ENCODE results near the gene C20orf144.

Gene C20orf144

DNA sequence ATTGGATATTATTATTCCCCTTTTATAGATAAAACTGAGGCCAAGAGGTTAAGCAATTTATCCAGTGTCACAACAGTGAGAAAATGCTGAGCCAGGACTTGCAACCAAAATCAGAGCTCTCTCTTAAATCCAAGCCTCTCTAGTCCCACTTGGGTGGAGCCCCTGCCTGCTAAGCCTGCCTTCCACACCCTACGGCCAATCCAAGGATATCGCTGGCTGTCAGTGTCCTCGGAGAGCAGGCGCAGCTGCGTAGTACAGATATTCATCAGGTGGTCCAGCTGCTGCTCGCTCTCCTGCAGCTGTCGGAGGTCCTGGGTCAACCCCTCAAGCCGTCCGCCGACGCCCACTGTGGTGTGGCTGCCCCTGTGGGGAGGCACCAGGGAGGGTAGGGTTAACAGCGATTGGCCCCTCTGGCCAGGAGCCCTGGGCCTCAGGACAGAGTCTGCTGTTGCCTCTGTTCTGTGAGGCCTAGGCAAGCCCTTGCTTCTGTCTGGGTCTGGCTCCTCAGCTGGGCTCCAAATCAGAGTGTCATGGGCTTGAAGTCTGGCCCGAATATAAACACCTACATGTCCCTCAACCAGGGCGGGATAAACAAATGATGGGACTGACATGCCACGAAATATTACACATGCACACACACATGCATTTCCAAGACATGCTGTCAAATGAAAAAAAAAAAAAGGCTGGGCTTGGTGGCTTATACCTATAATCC, 16.0 kb downstream of the C20orf144 start:
- no peak for DNase-seq (ENCODE audit: low spot score)

DNA sequence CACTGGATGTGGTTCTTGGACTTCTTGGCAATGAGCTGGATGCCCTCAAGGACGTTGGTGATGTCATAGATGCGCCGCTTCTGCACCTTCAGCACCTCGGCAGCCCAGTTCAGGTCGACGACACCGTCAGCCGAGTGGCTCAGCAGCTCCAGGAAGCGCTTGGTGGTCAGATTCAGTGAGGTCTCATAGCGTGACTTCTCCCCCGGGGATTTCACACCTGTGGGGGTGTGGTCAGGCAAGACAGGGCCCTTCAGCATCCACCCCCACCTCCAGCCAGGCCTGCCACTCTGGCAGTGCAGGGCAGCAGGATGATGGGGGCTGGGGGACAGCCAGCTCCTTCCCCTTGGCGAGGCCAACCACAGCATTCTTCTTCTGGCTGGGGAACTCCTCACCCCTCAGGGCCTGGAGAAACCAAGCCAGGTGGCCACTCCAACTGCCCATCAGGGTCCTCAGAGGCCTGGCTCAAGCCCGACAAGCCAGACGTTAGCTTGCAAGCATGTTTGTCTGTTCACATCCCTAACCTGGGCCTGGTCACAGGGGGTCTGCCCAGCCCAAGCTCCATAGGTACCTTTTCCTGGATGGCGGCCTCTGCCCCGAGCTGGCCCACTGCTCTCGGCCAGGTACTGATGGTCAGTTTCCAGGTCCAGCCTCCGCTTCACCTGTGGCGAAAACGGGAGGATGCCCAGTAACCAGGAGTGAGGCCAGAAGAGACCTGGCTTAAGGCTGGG, 17.8 kb downstream of the C20orf144 start:
- no peak for DNase-seq (ENCODE audit: low spot score)

DNA sequence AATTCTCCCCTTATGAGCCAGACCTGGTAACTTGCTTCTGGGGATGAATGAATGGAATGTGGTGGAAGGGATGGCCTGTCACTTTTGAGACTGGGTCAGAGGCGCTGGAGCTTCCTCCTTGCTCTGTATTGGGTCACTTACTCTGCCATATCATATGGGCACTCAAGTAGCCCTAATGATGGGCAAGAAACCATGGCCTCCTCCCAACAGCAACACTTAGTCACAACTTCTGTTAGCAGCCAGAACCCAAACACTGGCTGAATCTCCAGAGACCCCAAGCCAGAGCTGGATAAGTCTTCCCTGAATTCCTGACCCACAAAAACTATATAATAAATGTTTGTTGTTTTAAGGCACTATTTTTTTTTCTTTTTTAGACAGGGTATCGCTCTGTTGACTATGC, 18.6 kb downstream of the C20orf144 start:
- no peak for DNase-seq (ENCODE audit: low spot score)

DNA sequence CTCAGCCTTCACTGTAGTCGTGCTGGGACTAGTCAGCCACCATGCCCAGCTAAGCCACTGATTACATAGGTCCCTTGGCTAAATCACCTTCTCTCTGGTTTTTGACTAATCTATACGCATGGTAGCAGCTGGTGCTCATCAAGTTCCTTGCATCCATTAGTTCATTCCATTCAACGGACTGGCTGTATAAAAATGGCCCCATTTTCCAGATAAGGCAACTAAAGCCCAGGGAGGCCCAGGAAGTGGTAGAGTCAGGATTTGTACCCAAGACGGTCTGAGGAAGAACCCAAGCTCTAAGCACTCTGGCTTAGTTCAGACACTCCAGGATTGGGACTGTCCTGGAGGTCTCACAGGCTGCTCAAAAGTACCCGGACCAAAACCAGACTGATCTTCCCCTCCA, 19.2 kb downstream of the C20orf144 start:
- DNase-seq (ENCODE audit: low spot score): no peak

DNA sequence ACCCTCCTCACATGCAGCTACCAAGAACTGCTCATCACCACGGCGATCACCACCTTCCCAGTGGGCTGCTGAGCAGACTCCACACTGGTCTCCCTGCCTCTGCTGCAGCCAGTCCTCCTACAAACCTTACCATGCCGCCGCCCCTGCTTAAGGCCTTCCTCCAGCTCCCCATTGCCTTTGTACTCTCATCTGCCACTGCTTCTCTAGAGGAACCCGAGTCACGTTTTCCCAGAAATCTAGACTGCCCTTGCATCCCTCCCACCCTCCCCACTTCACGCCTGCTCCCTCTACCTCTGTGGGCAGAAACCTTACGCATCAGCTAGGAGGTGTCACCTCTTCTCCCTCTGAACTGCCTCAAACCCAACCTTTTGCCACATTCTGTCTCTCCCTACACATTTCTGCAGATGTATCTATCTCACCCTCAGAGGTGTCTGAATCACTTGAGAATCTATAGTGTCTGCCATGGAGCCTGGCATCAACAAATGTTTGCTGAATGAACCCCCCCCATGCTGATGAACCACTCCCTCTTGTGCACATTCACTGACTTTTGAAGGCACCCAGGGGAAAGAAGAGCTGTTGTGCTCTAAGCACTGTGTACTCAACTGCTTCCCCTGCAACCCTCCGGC, 19.7 kb downstream of the C20orf144 start:
- DNase-seq (ENCODE audit: low spot score): no peak

DNA sequence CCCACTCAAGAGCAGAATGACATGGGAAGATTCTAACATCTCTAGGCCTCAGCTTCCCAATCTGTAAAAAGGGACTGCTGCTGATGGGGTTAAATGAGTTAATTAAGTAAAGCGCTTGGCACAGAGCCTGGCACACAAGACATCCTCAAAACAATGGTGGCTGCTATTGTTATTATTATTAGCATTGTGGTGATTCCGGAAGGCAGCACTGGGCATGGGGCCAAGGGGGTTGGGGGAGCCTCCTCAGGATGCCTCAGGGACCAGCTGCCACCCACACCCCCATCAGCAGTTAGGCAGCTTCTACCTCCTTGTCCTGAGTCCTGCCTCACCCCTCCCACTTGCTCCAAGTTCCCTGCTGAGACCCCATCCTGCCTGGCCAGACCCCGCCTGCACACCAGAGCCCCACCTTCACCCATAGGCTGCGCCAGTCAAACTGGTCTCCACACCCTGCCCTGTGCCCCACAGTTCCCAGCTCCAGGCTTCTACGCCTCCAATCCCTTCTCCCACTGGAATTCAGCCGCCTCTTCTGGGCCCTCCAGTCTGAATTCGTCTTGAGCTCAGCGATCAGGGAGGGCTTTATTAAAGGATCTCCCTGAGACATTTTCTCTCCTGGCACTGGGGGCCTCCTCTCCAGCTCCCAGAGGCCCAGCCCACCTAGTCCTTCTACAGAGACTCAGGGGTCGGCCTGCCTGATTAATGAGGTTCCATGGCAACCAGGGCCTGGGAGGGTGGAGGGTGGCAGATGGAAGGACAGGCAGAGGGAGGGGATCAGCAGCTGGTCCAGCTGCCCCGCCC, 22.6 kb downstream of the C20orf144 start:
- peak; percentile 55 for DNase-seq (ENCODE audit: low spot score)

DNA sequence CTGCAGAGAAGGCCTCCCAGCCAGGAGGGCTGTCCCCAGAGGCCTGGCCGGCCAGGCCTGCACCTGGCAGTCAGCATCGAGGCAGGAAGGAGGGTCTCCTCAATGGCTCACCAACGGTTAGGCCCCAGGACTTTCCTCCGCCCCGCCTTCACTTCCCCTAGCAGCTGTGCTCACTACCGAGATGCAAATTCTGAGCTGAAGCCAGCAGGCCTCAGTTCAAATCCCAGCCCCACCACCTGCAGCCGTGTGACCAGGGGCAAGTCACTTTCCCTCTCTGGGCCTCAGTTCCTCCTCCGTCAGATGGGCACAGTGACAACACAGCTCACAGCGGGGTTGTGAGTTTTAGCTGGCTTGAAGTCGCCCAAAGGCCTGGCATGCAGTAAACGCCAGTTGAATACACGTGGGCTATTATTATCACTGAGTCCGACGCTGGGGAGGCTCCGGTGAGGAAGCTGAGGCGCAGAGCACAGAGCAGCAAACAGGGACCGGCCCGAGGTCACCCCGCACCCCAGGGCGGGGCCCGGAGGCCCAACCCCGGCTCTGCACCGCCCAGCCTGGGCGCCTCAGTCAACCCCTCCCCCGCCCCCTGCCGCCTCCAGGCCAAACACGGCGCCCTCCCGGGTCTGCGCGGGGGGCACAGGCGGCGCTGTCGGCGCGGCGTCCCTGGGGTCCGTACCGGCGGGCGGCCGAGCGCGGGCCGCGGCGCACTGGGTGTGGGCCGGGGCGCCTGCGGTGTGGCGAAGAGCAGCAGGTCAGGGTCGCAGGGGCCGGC, 23.4 kb downstream of the C20orf144 start:
- DNase-seq (ENCODE audit: low spot score): peak; percentile 67

DNA sequence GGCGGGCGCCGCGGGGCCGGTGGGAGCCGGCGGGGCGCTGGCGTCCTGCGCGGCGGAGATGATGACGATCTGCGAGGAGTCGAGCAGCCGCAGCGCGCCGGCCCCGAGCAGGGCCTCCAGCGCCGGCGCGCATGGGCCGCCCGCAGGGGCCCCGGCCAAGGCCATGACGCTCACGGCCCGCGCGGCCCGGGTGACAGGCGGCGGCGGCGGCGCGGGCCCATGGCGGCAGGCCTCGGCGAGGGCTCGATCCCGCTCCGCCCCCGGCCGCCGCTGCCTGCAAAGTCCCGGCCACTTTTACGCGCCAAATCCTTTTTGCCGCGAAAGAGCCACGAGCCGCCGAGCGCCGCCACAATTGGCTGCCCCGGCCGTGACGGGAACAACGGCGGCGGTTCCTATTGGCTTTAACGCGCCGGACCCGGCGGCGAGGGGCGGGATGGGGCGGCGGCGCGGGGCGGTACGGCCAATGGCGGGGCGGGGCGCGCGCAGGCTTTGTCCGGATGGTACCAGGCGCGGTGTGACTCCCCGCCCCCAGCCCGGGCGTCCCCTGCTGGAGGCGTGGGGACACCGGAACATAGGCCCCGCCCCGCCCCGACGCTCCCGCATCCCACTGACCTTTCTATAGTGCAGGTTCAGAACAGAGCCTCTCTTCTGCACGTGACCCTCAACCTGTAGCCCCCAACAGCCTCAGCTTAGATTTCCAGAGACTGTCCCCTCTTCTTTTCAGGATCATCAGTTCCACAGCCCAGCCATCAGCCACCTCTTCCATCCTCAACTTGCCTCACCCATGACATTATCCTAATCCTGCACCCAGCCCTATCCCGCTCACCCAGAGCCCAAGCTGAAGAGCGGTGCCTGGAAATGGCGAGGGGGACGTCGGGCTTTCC, 24.2 kb downstream of the C20orf144 start, which contains the start of gene E2F1:
Gene E2F1 (minus strand): TSS at position 286 of the 884 bp plus-strand sequence. CDS start 121 bp downstream, at position 165.
- DNase-seq (ENCODE audit: low spot score): peak; percentile 99

DNA sequence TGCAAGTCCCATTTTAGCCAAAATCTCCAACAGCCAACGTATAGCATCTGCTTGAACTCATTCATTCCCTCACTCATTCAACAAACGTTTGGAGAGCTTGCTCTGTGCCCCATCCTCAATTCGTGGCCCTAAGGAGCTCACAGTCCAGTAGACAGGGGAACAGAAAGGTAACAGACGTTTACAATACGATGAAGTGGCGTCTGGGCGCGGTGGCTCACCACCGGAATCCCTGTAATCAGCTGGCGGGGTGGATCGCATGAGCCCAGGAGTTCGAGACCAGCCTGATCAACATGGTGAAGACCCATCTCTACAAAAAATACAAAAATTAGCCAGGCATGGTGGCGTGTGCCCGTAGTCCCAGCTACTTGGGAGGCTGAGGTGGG, 24.8 kb downstream of the C20orf144 start:
- DNase-seq (ENCODE audit: low spot score): no peak

DNA sequence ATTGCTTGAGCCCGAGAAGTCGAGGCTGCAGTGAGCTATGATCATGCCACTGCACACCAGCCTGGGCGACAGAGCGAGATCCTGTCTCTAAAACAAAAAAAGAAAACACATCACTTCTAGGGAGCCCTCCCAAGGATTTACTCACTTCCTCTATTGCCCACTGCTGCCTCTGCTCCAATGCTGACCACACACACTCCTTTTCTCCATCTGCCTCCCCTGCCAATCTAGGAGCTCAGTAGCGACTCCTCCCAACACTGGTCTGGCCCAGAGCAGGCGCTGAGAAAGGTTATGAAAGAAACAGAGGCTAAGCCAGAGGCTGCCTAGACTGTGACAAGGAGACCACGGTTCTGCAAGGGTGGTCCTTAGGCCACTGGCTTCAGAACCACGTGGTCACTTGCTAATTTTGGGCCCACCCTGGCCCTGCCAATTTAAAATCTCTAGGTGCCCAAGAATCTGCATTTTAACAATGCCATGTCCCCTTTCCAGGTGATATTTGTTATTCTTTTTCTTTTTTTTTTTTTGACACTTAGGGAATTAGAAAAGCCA, 25.3 kb downstream of the C20orf144 start:
- no peak for DNase-seq (ENCODE audit: low spot score)

DNA sequence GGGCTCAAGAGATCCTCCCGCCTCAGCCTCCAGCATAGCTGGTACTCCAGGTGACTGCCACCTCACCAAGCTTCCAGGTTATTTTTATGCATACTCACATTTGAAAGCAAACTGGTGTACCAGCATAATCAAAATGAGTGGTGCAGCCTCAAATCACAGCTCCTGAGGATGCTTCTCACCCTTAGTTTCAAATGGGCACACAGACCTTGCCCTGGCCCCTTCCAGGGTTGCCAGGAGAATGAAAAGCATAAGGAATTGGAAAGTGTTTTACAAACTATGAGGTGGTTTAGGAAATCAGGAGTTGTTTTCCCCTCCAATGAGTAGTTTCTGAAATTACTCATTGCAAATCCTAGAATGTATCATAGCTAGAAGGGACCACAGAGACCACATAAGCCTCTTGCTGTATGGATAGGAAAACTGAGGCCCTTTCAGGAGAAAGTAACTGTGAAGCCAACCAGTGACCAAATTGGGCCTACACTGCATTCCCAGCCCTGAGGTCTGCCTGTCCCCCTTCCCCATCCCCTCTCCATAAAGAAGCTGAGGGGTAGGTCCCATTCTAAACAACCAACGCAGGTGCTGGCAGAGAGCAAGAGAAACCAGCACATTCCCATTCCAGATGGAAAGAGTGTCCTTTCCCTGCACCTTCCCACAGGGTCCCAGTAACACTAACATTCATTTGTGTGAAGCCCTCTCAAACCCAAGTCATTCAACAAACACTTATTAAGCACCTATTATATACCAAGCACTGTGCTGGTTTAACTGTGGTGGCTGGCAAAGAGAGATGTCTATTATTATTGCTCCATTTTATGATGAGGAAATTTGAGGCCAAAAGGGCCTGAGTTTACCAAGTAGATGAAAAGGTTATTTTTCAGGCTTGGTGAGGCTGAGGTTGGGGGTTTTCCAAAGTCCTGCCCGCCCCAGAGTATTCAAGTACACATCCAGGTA, 26.1 kb downstream of the C20orf144 start:
- DNase-seq (ENCODE audit: low spot score): no peak

DNA sequence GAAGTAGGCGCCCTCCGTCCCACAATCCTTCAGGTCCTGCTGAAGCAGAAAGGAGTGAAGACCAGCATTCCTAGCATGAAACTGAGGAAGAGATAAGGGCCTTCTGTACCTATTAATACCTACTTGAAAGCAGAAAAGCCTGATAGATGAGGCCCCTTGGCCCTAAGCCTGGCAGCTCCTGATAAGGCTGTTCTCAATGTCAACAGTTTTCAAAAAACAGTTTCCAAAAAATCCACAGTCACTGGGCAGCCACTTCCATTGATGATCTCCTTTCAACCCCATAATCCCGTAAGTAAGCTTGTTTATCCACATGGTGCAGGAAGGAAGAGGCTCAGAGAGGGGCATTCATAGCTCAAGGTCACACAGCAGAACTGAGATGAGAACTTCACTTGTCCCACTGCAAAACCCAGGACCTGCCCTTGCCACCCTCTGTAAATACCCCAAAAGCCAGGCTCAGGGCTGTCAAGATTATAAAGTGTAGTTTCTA, 26.9 kb downstream of the C20orf144 start:
- no peak for DNase-seq (ENCODE audit: low spot score)

DNA sequence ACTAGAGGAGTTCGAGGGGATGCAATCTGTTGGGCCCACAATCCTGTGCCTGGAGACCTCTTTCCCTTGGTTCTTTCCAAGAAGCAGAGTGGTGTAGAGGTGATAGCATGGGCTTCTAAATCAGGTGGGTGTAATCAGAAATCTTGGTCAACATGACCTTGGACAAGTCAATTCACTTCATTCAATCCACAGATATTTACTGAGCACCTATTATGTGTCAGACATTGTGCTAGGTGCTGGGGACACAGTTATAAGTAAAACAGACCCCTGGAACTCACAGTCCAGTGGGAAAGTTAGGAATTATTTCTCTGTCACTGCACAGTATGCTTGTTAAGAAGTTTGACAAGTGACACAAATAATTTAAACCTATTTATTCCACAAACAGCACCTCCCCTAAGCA, 27.4 kb downstream of the C20orf144 start:
- no peak for DNase-seq (ENCODE audit: low spot score)

DNA sequence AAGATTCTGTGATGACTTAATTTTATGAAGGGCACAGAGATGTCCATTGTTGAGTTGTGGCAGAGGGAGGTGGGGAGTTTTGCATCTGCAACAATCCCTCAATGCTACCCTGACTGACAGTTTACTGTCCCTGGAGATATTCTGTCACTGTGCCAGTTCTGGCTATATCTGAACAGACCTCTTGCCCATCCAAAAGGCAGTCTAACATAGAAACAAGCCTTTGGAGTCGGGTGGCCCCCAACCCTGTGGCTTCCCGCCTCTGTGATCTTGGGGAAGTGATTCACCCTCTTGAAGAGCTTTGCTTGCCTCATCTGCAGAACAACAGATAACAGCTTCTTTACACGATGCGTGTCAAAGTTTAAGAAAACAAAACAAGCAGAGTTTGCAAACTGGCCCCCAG, 27.8 kb downstream of the C20orf144 start:
- no peak for DNase-seq (ENCODE audit: low spot score)

DNA sequence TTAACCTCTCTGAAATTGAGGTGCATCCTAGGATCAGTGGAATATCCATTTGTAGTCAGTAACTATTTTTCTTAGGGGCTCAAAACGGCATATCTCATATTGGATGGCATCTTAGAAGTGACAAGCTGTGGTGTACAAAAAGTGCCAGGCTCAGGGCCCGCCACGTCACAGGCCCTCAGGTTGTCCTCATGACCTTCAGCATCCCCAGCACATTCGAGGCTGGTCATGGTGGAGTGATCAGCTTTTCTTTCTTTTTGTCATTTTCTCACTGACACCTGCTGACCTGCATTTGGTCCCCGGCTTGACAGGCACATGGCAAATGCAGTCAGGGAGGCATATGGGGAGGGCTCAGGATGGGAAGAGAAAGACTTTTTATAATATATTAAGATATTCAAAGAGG, 31.2 kb downstream of the C20orf144 start:
- no peak for DNase-seq (ENCODE audit: low spot score)

DNA sequence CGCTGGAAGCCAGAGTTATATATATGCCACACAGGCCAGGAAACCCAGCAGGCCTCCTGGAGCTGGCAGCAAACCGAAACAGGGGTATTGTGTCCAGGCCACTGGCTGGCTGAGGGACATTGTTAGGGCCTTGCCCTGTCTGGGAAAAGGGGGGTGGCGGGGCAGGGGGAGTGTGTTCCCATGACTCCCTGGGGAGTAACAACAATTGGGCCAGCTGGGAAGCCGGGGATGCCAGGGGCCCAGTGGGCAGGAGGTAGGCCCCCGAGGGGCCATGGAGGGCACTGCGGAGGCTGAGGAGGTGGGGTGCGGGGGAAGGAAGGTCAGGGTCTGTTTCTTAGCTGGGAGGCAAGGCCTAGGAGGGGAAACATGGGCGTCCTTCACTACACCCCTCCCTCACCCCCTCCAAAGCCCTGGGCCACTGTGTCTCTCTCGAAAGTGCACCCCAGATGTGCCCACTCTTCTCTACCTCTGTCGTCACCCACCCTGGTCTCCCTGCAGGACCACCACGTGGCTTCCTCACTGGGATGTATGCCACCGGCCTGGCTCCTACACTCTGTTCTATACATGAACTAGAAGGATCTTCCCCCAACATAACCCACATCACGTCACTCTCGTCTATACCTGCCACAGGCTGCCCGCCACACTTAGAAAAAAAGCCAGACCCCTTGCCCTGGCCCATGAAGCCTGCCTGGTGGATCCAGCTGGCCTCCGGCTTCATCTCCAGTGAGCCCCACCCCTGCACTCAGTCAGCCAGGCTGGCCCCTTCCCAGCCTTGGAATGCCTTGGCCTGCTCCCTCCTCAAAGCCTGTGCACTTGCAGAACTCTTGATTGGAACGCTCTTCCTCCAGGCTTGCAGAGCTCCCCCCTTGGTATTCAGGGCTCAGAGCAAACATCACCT, 31.9 kb downstream of the C20orf144 start:
- DNase-seq (ENCODE audit: low spot score): peak; percentile 49

DNA sequence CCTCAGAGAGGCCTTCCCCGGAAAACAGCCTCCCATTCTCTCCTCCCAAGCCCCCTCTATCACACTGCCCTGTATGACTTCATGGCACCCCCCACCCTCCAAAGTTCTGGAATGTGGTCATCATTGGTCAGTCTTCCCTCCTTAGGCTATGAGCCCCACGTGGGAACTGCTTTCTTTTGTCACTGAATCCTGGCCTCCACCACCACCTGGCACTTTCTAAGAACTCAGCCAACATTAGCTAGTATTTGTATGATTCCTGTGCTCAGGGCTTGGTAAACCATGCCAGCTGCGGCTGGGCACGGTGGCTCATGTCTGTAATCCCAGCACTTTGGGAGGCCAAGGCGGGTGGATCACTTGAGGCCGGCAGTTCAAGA, 32.5 kb downstream of the C20orf144 start:
- DNase-seq (ENCODE audit: low spot score): no peak

DNA sequence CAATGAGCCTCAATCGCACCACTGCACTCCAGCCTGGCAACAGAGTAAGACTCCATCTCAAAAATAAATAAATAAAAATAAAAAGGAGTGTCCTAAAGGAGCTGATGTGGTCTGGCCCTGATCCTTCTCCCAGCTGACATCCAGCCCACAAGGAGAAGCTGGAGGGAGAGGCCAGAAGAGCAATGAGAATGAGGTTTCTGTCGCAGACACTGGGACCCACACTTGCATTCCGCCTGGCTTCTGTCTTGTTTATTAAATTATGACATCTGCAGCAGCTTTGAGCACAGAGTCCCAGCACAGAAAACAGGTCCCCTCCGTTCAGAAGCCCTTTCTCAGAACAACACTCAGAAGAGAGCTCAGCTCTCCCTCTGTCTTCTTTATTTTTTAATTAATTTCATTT, 34.3 kb downstream of the C20orf144 start:
- no peak for DNase-seq (ENCODE audit: low spot score)

Measured in iPS-NIHi11 (cell line).